Liver (tissue), 9 donors: Measurements from ENCODE around the gene SELENOS. TPM values are rescaled to one million over a fixed set of nuclear protein-coding genes. Genes with fewer than 3 reads are reported as not detected.

Experiments
- DNase-seq: peaks from one replicate; pipeline ENCODE4 v3.0.0-alpha.2; 2017; ENCODE audit warnings: low spot score
- H3K27ac ChIP-seq, 2 donors: one replicate each; pipeline ENCODE4 v1.7.0; 2013; ENCODE audit warnings: inconsistent platforms in 2 of 2, low read length in 2 of 2, control low read depth in 1 of 2, low read depth in 1 of 2, mild to moderate bottlenecking in 1 of 2
- H3K27me3 ChIP-seq, 4 donors: one replicate each; pipeline versions ENCODE4 v1.6.1 to v1.7.0; 2013; ENCODE audit warnings: low read length in 3 of 4, inconsistent platforms in 1 of 4, mild to moderate bottlenecking in 1 of 4, moderate library complexity in 1 of 4; ENCODE audit not compliant: control insufficient read depth in 4 of 4, insufficient read depth in 4 of 4
- H3K36me3 ChIP-seq, 4 donors: one replicate each; pipeline versions ENCODE4 v1.6.1 to v1.7.0; 2013; ENCODE audit warnings: low read length in 3 of 4, mild to moderate bottlenecking in 3 of 4, low read depth in 1 of 4, moderate library complexity in 1 of 4; ENCODE audit not compliant: control insufficient read depth in 4 of 4, insufficient read depth in 3 of 4
- H3K4me1 ChIP-seq, 4 donors: one replicate each; pipeline versions ENCODE4 v1.6.1 to v1.7.0; 2013; ENCODE audit warnings: low read length in 3 of 4, mild to moderate bottlenecking in 3 of 4, moderate library complexity in 1 of 4; ENCODE audit not compliant: control insufficient read depth in 4 of 4, insufficient read depth in 4 of 4
- H3K4me3 ChIP-seq, 3 donors: one replicate each; pipeline versions ENCODE4 v1.6.1 to v1.7.0; 2013; ENCODE audit warnings: low read length in 3 of 3, control low read depth in 1 of 3, low read depth in 1 of 3, mild to moderate bottlenecking in 1 of 3
- H3K9ac ChIP-seq, 2 donors: one replicate each; pipeline ENCODE4 v1.7.0; 2013; ENCODE audit warnings: low read length in 2 of 2, mild to moderate bottlenecking in 2 of 2, moderate library complexity in 2 of 2, control low read depth in 1 of 2, low read depth in 1 of 2
- H3K9me3 ChIP-seq, 4 donors: one replicate each; pipeline versions ENCODE4 v1.6.1 to v1.7.0; 2013; ENCODE audit warnings: low read length in 3 of 4; ENCODE audit not compliant: control insufficient read depth in 4 of 4
- ATF3 ChIP-seq: IDR thresholded peaks from 2 replicates; pipeline ENCODE4 v1.6.1; 2016; ENCODE audit warnings: antibody characterized with exemption
- FOXA1 ChIP-seq: IDR thresholded peaks from 2 replicates; pipeline ENCODE4 v1.6.1; 2016; ENCODE audit warnings: antibody characterized with exemption
- GABPA ChIP-seq, 2 donors: IDR thresholded peaks in 1 of 2; conservative IDR thresholded peaks in 1 of 2; 2 replicates each; pipeline ENCODE4 v1.6.1; 2016; ENCODE audit warnings: antibody characterized with exemption in 2 of 2, mild to moderate bottlenecking in 1 of 2, moderate library complexity in 1 of 2
- HNF4A ChIP-seq, 2 donors: conservative IDR thresholded peaks; 2 replicates each; pipeline ENCODE4 v1.6.1; 2016; ENCODE audit warnings: antibody characterized with exemption in 2 of 2, mild to moderate bottlenecking in 2 of 2
- NR2F2 ChIP-seq: IDR thresholded peaks from 2 replicates; pipeline ENCODE4 v1.6.1; 2016; ENCODE audit warnings: antibody characterized with exemption
- RAD21 ChIP-seq, 2 donors: IDR thresholded peaks; 2 replicates each; pipeline ENCODE4 v1.6.1; 2016; ENCODE audit warnings: antibody characterized with exemption in 2 of 2, mild to moderate bottlenecking in 2 of 2
- REST ChIP-seq: IDR thresholded peaks from 2 replicates; pipeline ENCODE4 v1.6.1; 2016; ENCODE audit warnings: antibody characterized with exemption, mild to moderate bottlenecking
- RXRA ChIP-seq, 2 donors: IDR thresholded peaks; 2 replicates each; pipeline ENCODE4 v1.6.1; 2017 to 2018; ENCODE audit warnings: antibody characterized with exemption in 2 of 2, mild to moderate bottlenecking in 1 of 2
- TAF1 ChIP-seq: conservative IDR thresholded peaks from 2 replicates; pipeline ENCODE4 v1.6.1; 2016; ENCODE audit warnings: antibody characterized with exemption, mild to moderate bottlenecking
- YY1 ChIP-seq: IDR thresholded peaks from 2 replicates; pipeline ENCODE4 v1.6.1; 2016; ENCODE audit warnings: antibody characterized with exemption, mild to moderate bottlenecking
- WGBS: extraction: QIAGEN DNeasy Blood & Tissue Kit; methylation state at CpG from one replicate; pipeline ENCODE4 v1.1.7; 2013; 5-methylcytosine and 5-hydroxymethylcytosine counted together
- polyA plus RNA-seq, 2 donors: library from polyadenylated mRNA; stranded (reverse) in 1 of 2; unstranded in 1 of 2; fragments of 200-250 nt in 1 of 2; fragments of >200 nt in 1 of 2; fragmentation: Nextera tagmentation in 1 of 2; extraction: Ambion mirVana in 1 of 2; gene quantifications; one replicate each; pipeline versions ENCODE4 v1.2.1 to v1.2.3, GENCODE V29; 2013 to 2015
- total RNA-seq, 2 donors: library from RNA; depleted of rRNA; stranded (reverse); fragments of >200 nt; gene quantifications; one replicate each; pipeline ENCODE4 v1.2.3, GENCODE V29; 2014
- TF ChIP-seq, protein P1 (sequence below): IDR thresholded peaks from 2 replicates; pipeline ENCODE4 v1.6.1; 2016; ENCODE audit warnings: antibody characterized with exemption
- TF ChIP-seq, protein P2 (sequence below): fragments of 150-350 bp; IDR thresholded peaks from 2 replicates; pipeline ENCODE4 v1.5.1; 2017; ENCODE audit warnings: improper control_type of control experiment, low read depth, low read length; ENCODE audit not compliant: missing input control
- TF ChIP-seq, protein P3 (sequence below): IDR thresholded peaks from 2 replicates; pipeline ENCODE4 v1.6.1; 2016; ENCODE audit warnings: antibody characterized with exemption
- donor health status: healthy.
- donor health status: healthy.
- donor health status: healthy.
- donor health status: healthy.
- donor health status: healthy.

Gene SELENOS
- total and polyA plus RNA-seq, 4 donors: 25.8 to 71.1 (median 65.8) TPM

DNA sequence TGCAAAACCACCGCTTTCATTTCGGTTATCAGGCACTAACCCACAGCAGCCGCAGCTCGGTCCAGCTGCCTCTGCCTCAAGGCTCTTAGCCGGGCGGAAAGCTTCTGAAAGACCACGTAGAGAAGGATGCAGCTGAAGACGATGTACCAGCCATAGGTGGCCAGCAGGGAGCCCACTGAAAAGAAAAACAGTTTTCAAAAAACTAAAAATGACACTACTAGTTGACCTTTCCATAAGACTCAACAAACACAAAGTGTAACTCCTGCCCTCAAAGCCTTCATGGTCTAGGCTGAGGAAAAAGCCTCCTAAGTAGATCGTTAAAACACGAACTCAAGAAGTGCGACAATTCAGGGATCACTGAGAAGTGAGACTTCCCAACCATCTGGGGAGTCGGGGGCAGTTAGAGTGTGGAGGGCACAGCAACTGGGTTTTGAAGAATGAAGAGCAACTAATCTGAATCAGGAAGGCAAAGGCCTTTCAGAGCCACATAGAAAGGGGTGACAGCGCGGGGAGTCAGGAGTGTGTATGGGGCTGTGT, 716 bp downstream of the SELENOS start:
- H3K9me3 ChIP-seq: no peaks in the 10 kb centered on the region
- peak overlapping the region; percentile 65 to 86 for H3K27ac ChIP-seq
- no peak for TF ChIP-seq RXRA (IDR thresholded peaks at IDR 0.05)
- TF ChIP-seq, protein P1, sequence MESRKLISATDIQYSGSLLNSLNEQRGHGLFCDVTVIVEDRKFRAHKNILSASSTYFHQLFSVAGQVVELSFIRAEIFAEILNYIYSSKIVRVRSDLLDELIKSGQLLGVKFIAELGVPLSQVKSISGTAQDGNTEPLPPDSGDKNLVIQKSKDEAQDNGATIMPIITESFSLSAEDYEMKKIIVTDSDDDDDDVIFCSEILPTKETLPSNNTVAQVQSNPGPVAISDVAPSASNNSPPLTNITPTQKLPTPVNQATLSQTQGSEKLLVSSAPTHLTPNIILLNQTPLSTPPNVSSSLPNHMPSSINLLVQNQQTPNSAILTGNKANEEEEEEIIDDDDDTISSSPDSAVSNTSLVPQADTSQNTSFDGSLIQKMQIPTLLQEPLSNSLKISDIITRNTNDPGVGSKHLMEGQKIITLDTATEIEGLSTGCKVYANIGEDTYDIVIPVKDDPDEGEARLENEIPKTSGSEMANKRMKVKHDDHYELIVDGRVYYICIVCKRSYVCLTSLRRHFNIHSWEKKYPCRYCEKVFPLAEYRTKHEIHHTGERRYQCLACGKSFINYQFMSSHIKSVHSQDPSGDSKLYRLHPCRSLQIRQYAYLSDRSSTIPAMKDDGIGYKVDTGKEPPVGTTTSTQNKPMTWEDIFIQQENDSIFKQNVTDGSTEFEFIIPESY: no peak
- TF ChIP-seq GABPA (IDR thresholded peaks at IDR 0.05 in 1 of 2, conservative IDR thresholded peaks at IDR 0.05 in 1 of 2): no peak
- no peak for TF ChIP-seq RAD21 (IDR thresholded peaks at IDR 0.05)
- TF ChIP-seq, protein P2, sequence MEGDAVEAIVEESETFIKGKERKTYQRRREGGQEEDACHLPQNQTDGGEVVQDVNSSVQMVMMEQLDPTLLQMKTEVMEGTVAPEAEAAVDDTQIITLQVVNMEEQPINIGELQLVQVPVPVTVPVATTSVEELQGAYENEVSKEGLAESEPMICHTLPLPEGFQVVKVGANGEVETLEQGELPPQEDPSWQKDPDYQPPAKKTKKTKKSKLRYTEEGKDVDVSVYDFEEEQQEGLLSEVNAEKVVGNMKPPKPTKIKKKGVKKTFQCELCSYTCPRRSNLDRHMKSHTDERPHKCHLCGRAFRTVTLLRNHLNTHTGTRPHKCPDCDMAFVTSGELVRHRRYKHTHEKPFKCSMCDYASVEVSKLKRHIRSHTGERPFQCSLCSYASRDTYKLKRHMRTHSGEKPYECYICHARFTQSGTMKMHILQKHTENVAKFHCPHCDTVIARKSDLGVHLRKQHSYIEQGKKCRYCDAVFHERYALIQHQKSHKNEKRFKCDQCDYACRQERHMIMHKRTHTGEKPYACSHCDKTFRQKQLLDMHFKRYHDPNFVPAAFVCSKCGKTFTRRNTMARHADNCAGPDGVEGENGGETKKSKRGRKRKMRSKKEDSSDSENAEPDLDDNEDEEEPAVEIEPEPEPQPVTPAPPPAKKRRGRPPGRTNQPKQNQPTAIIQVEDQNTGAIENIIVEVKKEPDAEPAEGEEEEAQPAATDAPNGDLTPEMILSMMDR: peak; percentile 24
- peaks cover 10 to 42% (median 38%) of the 10 kb centered on the region in 4 donors for H3K36me3 ChIP-seq
- no peak for DNase-seq
- H3K27me3 ChIP-seq: no peaks in the 10 kb centered on the region
- H3K4me3 ChIP-seq: peak overlapping the region; percentile 80 to 92 (median 86)
- H3K9ac ChIP-seq: peak overlapping the region; percentile 87 to 89
- 19% methylated on average over 14 of the region's 14 CpGs for WGBS
- peaks cover 2 to 28% (median 14%) of the 10 kb centered on the region in 4 donors for H3K4me1 ChIP-seq

- Histone ChIP-seq H3K9ac (no peak overlapping the region), H3K36me3 (peaks cover 18 to 52% (median 48%) of the 10 kb centered on the region in 4 donors), H3K27ac (no peak overlapping the region), H3K9me3 (no peaks in the 10 kb centered on the region), H3K27me3 (no peaks in the 10 kb centered on the region), H3K4me3 (no peak overlapping the region), H3K4me1 (peaks cover 0 to 23% (median 9%) of the 10 kb centered on the region in 4 donors)
- DNase-seq: no peak
- 90% methylated on average over 5 of the region's 5 CpGs for WGBS
- TF ChIP-seq ATF3 (no peak), GABPA (IDR thresholded peaks at IDR 0.05 in 1 of 2, conservative IDR thresholded peaks at IDR 0.05 in 1 of 2) (no peak), HNF4A (conservative IDR thresholded peaks at IDR 0.05) (no peak), YY1 (no peak), RXRA (IDR thresholded peaks at IDR 0.05) (no peak), RAD21 (IDR thresholded peaks at IDR 0.05) (no peak), TAF1 (no peak), NR2F2 (no peak), REST (no peak), FOXA1 (no peak)
- TF ChIP-seq, protein P1: no peak
- TF ChIP-seq, protein P2: no peak
- TF ChIP-seq, protein P3, sequence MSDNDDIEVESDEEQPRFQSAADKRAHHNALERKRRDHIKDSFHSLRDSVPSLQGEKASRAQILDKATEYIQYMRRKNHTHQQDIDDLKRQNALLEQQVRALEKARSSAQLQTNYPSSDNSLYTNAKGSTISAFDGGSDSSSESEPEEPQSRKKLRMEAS: no peak
Measured at GRCh38 chr15:101275018-101275417, 2.3 kb downstream of the SELENOS start.
